ENCODE measurements around the gene C8G. TPM values are rescaled to one million over a fixed set of nuclear protein-coding genes. Genes with fewer than 3 reads are reported as not detected.
A peak's percentile ranks its signal among the peaks of the same experiment; 100 is the strongest.

C8G gene
- polyA plus RNA-seq, 1 donor from 2014 or later = not detected

- peak overlapping the region; percentile 85 for H2AFZ ChIP-seq (ENCODE audit: low read depth, low read length)
- no peaks in the 10 kb centered on the region for H3K9me3 ChIP-seq (ENCODE audit: low read length)
- peak overlapping the region; percentile 82 for H3K4me3 ChIP-seq (ENCODE audit: low read length)
- no peaks in the 10 kb centered on the region for H4K20me1 ChIP-seq (ENCODE audit: insufficient read depth)
- no peaks in the 10 kb centered on the region for H3K79me2 ChIP-seq (replicated peaks; ENCODE audit: insufficient read depth, low read length)
- no peaks in the 10 kb centered on the region for H3F3A ChIP-seq (ENCODE audit: insufficient read depth, low read length, poor library complexity, severe bottlenecking)
- H3K27me3 ChIP-seq (ENCODE audit: insufficient read depth, low read depth, low read length) = no peaks in the 10 kb centered on the region
- H3K9me2 ChIP-seq (ENCODE audit: insufficient read depth, low read length) = no peaks in the 10 kb centered on the region
- H3K27ac ChIP-seq (ENCODE audit: low read length) = peak overlapping the region; percentile 91
- H3K9ac ChIP-seq (ENCODE audit: low read length) = peak overlapping the region; percentile 93
- no peak for TF ChIP-seq SMC3 (conservative IDR thresholded peaks at IDR 0.05; ENCODE audit: poor library complexity)
- H3K4me2 ChIP-seq (ENCODE audit: low read length) = peak overlapping the region; percentile 73
- H3K36me3 ChIP-seq (ENCODE audit: insufficient read depth, low read length) = no peaks in the 10 kb centered on the region
Observed at GRCh38 chr9:136950656-136951276, 5.7 kb downstream of the C8G start.

GRCh38 chr9:136951541-136952320 is 6.7 kb downstream of the C8G start, which contains the start of gene LCN12:
LCN12 (plus strand) TSS chr9:136952273; CDS start chr9:136952328, 55 bp downstream.
- Histone ChIP-seq H3K36me3 (ENCODE audit: insufficient read depth, low read length) (no peaks in the 10 kb centered on the region), H3K4me2 (ENCODE audit: low read length) (no peak within 1 kb of the TSS), H3K27me3 (ENCODE audit: insufficient read depth, low read depth, low read length) (no peaks in the 10 kb centered on the region), H3K9me2 (ENCODE audit: insufficient read depth, low read length) (no peaks in the 10 kb centered on the region), H3K79me2 (replicated peaks; ENCODE audit: insufficient read depth, low read length) (no peaks in the 10 kb centered on the region), H3K27ac (ENCODE audit: low read length) (no peak within 1 kb of the TSS), H3K4me3 (ENCODE audit: low read length) (no peak within 1 kb of the TSS), H3F3A (ENCODE audit: insufficient read depth, low read length, poor library complexity, severe bottlenecking) (no peaks in the 10 kb centered on the region), H3K9me3 (ENCODE audit: low read length) (no peaks in the 10 kb centered on the region), H2AFZ (ENCODE audit: low read depth, low read length) (no peak within 1 kb of the TSS), H4K20me1 (ENCODE audit: insufficient read depth) (no peaks in the 10 kb centered on the region), H3K9ac (ENCODE audit: low read length) (no peak within 1 kb of the TSS)
- TF ChIP-seq POLR2AphosphoS5 (IDR thresholded peaks at IDR 0.05) (no peak), MXI1 (conservative IDR thresholded peaks at IDR 0.05; ENCODE audit: poor library complexity, severe bottlenecking) (no peak), REST (IDR thresholded peaks at IDR 0.05; ENCODE audit: borderline replicate concordance) (no peak), CTCF (IDR thresholded peaks at IDR 0.05; ENCODE audit: poor library complexity, severe bottlenecking) (no peak), EZH2 (IDR thresholded peaks at IDR 0.05; ENCODE audit: borderline replicate concordance, insufficient read depth, low read length, poor library complexity, severe bottlenecking) (no peak), SMC3 (conservative IDR thresholded peaks at IDR 0.05; ENCODE audit: poor library complexity) (no peak), TAF1 (IDR thresholded peaks at IDR 0.05; ENCODE audit: low read depth) (no peak), EP300 (conservative IDR thresholded peaks at IDR 0.05; ENCODE audit: poor library complexity, severe bottlenecking) (no peak), RAD21 (conservative IDR thresholded peaks at IDR 0.05) (no peak)
